ENCODE measurements around the gene CSHL1.

GRCh38 chr17:63911657-63912100 is 621 bp upstream of the CSHL1 start:
- no peak for TF ChIP-seq POLR2AphosphoS5 (IDR thresholded peaks at IDR 0.05; ENCODE audit: low read depth, low read length)
- TF ChIP-seq REST (IDR thresholded peaks at IDR 0.05; ENCODE audit: insufficient read depth in 1 of 2, low read depth in 2 of 2, low read length in 2 of 2), result no peak
